ENCODE data around the gene ISX. TPM values are rescaled to one million over a fixed set of nuclear protein-coding genes. Genes with fewer than 3 reads are reported as not detected.
A peak's percentile ranks its signal among the peaks of the same experiment; 100 is the strongest.

ISX gene
- total and polyA plus RNA-seq, 9 of the 15 experiments (the other 6 are each of a cell fraction or from before 2014, with no cell fraction given): 0.03 to 0.36 (median 0.07) TPM

GRCh38 chr22:35024364-35024692, 41.6 kb upstream of the ISX start:
- H3K4me3 ChIP-seq: no peak overlapping the region
- no peaks in the 10 kb centered on the region for H3K79me2 ChIP-seq (ENCODE audit: control insufficient read depth, insufficient read depth, low read length)
- ChIA-PET POLR2A (interaction anchor here (0.8 kb wide), 1 partner anchor 912 kb away, joined by 3 read pairs; no protein-coding TSS in a partner anchor), CTCF (ENCODE audit: low intra/inter-chr PET ratio) (interaction anchor here (0.6 kb wide), 1 partner anchor 25 kb away, joined by 3 read pairs; no protein-coding TSS in a partner anchor)
- peak; percentile 53 for ATAC-seq
- no peak for FAIRE-seq
- BruUV-seq (replicated peaks): no TSS peak
- no peak overlapping the region for H3K27ac ChIP-seq (ENCODE audit: extremely low read depth, low read depth, low read length)
- no peak overlapping the region for H3K4me2 ChIP-seq (ENCODE audit: insufficient read depth, low read length)
- H3K27me3 ChIP-seq (ENCODE audit: control insufficient read depth in 2 of 2, insufficient read depth in 2 of 2, low read length in 2 of 2): no peaks in the 10 kb centered on the region
- no peaks in the 10 kb centered on the region for H4K20me1 ChIP-seq (replicated peaks; ENCODE audit: control insufficient read depth, insufficient read depth, low read length)
- no peak for DNase-seq (ENCODE audit: extremely low read depth in 1 of 4, low spot score in 3 of 4)
- intact Hi-C loops (cut with micrococcal nuclease): loop anchor here (5.0 to 10.0 kb wide), 2 partner anchors 612 to 1100 kb away; partner anchors contain the start of gene LARGE1
- H3K4me1 ChIP-seq (replicated peaks in 1 of 2; ENCODE audit: control insufficient read depth in 2 of 2, insufficient read depth in 2 of 2, low read length in 2 of 2): peaks cover 0 to 6% of the 10 kb centered on the region in 2 experiments; a peak in 3 of 5 replicates
- WGBS (ENCODE audit: insufficient coverage, low coverage, missing lambda C conversion rate): 7% methylated on average over 5 of the region's 16 CpGs
- H3K9me1 ChIP-seq (ENCODE audit: control insufficient read depth, insufficient read depth, low read length): no peaks in the 10 kb centered on the region
- H3K9ac ChIP-seq (ENCODE audit: insufficient read depth in 1 of 2, low read depth in 2 of 2, low read length in 2 of 2): no peak overlapping the region
- no peaks in the 10 kb centered on the region for H3K36me3 ChIP-seq (ENCODE audit: control insufficient read depth, insufficient read depth, low read length)
- H3K9me3 ChIP-seq (replicated peaks; ENCODE audit: control insufficient read depth, insufficient read depth, low read depth, low read length): no peaks in the 10 kb centered on the region
- no peak overlapping the region for H2AFZ ChIP-seq (ENCODE audit: low read depth, low read length)
- in situ Hi-C loops (cut with MboI): loop anchor here (25.0 kb wide), 1 partner anchor 1737 kb away; no protein-coding TSS in a partner anchor
- TF ChIP-seq THAP12 (CRISPR knock-in tag; IDR thresholded peaks at IDR 0.05): no peak
- TF ChIP-seq, protein P1, sequence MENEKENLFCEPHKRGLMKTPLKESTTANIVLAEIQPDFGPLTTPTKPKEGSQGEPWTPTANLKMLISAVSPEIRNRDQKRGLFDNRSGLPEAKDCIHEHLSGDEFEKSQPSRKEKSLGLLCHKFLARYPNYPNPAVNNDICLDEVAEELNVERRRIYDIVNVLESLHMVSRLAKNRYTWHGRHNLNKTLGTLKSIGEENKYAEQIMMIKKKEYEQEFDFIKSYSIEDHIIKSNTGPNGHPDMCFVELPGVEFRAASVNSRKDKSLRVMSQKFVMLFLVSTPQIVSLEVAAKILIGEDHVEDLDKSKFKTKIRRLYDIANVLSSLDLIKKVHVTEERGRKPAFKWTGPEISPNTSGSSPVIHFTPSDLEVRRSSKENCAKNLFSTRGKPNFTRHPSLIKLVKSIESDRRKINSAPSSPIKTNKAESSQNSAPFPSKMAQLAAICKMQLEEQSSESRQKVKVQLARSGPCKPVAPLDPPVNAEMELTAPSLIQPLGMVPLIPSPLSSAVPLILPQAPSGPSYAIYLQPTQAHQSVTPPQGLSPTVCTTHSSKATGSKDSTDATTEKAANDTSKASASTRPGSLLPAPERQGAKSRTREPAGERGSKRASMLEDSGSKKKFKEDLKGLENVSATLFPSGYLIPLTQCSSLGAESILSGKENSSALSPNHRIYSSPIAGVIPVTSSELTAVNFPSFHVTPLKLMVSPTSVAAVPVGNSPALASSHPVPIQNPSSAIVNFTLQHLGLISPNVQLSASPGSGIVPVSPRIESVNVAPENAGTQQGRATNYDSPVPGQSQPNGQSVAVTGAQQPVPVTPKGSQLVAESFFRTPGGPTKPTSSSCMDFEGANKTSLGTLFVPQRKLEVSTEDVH (IDR thresholded peaks at IDR 0.05; ENCODE audit: low read depth, partially characterized antibody): no peak
- no peak for TF ChIP-seq GATAD2B (IDR thresholded peaks at IDR 0.05; ENCODE audit: borderline replicate concordance)
- no peak for TF ChIP-seq HBP1 (CRISPR knock-in tag; IDR thresholded peaks at IDR 0.05)
- no peak for TF ChIP-seq IFI16 (CRISPR knock-in tag; IDR thresholded peaks at IDR 0.05)
- no peak for TF ChIP-seq BACH1 (tag; IDR thresholded peaks at IDR 0.05)
- no peak for TF ChIP-seq ETV1 (tag; conservative IDR thresholded peaks at IDR 0.05; ENCODE audit: low read depth)
- TF ChIP-seq ZBTB2 (IDR thresholded peaks at IDR 0.05): no peak
- no peak for TF ChIP-seq NR0B1 (IDR thresholded peaks at IDR 0.05; ENCODE audit: partially characterized antibody)
- TF ChIP-seq ZZZ3 (IDR thresholded peaks at IDR 0.05): no peak
- no peak for TF ChIP-seq SNAPC5 (CRISPR knock-in tag; IDR thresholded peaks at IDR 0.05)
- TF ChIP-seq ZNF133 (CRISPR knock-in tag; IDR thresholded peaks at IDR 0.05): no peak
- TF ChIP-seq ZBTB17 (CRISPR knock-in tag; IDR thresholded peaks at IDR 0.05): no peak
